Caco-2 (cell line): ENCODE results near the gene FGFR3. TPM values are rescaled to one million over a fixed set of nuclear protein-coding genes. Genes with fewer than 3 reads are reported as not detected.
A peak's percentile ranks its signal among the peaks of the same experiment; 100 is the strongest.

Source experiments
- BruUV-seq: library from RNA; stranded (reverse); fragments of 400-500 nt; replicated peaks from 2 replicates; lab custom pipeline; 2021; lab: Mats Ljungman, UMichigan
- CTCF ChIA-PET: fragments of 300-600 bp; sonication (Branson Sonifier 250); formaldehyde crosslinking; loops from one replicate; lab custom pipeline; 2022; ENCODE audit warnings: antibody characterized with exemption; lab: Charles Lee
- POLR2A ChIA-PET: fragments of 300-600 bp; sonication (Branson Sonifier 250); formaldehyde crosslinking; loops from one replicate; lab custom pipeline; 2022; ENCODE audit warnings: antibody characterized with exemption; lab: Charles Lee
- DNase-seq, 2 experiments: peaks; one replicate each; pipeline versions ENCODE4 v3.0.0 to v3.0.0-alpha.2; 2020 to 2022
- H3K27me3 ChIP-seq: replicated peaks from 2 replicates; pipeline ENCODE4 v1.6.0; 2011; ENCODE audit warnings: low read length; ENCODE audit not compliant: control insufficient read depth, insufficient read depth
- H3K36me3 ChIP-seq: 2 replicates; pipeline ENCODE4 v1.5.1; 2011; ENCODE audit warnings: low read length; ENCODE audit not compliant: control insufficient read depth, insufficient read depth
- H3K4me1 ChIP-seq: fragments of 250-450 bp; sonication (Bioruptor Pico); 2 replicates; pipeline ENCODE4 v1.5.1; 2020; ENCODE audit warnings: mild to moderate bottlenecking
- H3K4me3 ChIP-seq: 2 replicates; pipeline ENCODE4 v1.5.1; 2011; ENCODE audit warnings: low read depth, mild to moderate bottlenecking, control low read depth, low read length
- H3K9me3 ChIP-seq: fragments of 250-450 bp; sonication (Bioruptor Pico); 2 replicates; pipeline ENCODE4 v1.5.1; 2020; ENCODE audit warnings: mild to moderate bottlenecking, moderate library complexity
- H3K27ac Mint-ChIP-seq: one replicate; pipeline ENCODE4 v1.8.0; 2022; ENCODE audit warnings: mixed read lengths; ENCODE audit not compliant: unreplicated experiment
- H3K27me3 Mint-ChIP-seq: one replicate; pipeline ENCODE4 v1.8.0; 2022; ENCODE audit warnings: mixed read lengths; ENCODE audit not compliant: insufficient read depth, unreplicated experiment
- H3K36me3 Mint-ChIP-seq: one replicate; pipeline ENCODE4 v1.8.0; 2022; ENCODE audit warnings: mild to moderate bottlenecking, mixed read lengths; ENCODE audit not compliant: insufficient read depth, unreplicated experiment
- H3K4me1 Mint-ChIP-seq: one replicate; pipeline ENCODE4 v1.8.0; 2022; ENCODE audit warnings: low read depth, mixed read lengths; ENCODE audit not compliant: unreplicated experiment
- H3K4me3 Mint-ChIP-seq: one replicate; pipeline ENCODE4 v1.8.0; 2022; ENCODE audit warnings: mild to moderate bottlenecking, moderate library complexity, mixed read lengths; ENCODE audit not compliant: unreplicated experiment
- H3K9me3 Mint-ChIP-seq: one replicate; pipeline ENCODE4 v1.8.0; 2022; ENCODE audit warnings: mixed read lengths; ENCODE audit not compliant: unreplicated experiment
- intact Hi-C: fragments of 100-400 bp; cut with micrococcal nuclease; formaldehyde crosslinking; loops from one replicate; pipeline ENCODE4 v1.10.0; 2022; ENCODE audit not compliant: unreplicated experiment
- total RNA-seq: library from RNA; stranded (reverse); gene quantifications from 2 replicates; pipeline ENCODE4 v1.2.3, GENCODE V29; 2022
- TF ChIP-seq, protein P1 (sequence below), 2 experiments: fragments of 200-600 bp in 1 of 2; IDR thresholded peaks; 1 replicate in 1 of 2; 2 replicates in 1 of 2; pipeline versions ENCODE4 v1.5.1 to v1.8.0; 2011 to 2022; ENCODE audit warnings: antibody characterized with exemption in 1 of 2, control low read depth in 1 of 2, inconsistent platforms in 1 of 2, low read depth in 1 of 2, low read length in 1 of 2, mild to moderate bottlenecking in 1 of 2, moderate library complexity in 1 of 2; ENCODE audit not compliant: insufficient read depth in 1 of 2, severe bottlenecking in 1 of 2, unreplicated experiment in 1 of 2

Gene FGFR3
- total RNA-seq, 1 experiment from 2014 or later = 132 TPM

DNA sequence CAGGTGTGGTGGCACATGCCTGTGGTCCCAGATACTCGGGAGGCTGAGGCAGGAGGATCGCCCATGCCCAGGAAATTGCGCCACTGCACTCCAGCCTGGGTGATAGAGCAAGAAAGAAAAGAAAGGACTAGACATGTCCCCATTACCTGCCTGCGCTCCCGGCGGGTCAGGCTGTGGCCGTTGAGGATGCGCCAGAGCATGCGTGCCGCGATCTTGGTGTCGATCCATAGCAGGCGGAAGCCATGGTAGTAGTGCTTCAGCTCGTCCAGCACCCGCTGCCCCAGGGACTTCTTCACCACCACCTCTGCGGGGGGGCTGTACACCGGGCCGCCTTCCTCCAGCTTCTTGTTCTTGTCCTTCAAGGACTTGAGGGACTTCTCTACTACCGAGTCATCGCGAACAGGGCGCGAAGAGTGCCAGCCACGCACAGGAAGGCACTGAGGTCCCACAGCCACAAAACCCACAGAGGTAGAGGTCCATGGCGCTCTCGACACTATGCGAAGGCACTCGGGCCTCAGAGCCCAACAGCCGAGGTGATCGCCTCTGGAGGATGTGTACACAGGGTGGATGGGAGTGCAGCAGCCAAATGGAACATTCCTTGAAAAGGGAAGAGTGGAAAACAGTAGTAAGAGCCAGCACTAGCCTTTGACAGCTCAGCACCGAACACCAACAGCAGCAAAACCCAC lies 48.3 kb downstream of the FGFR3 start:
- Histone ChIP-seq H3K9me3 (no peaks in the 10 kb centered on the region), H3K4me1 (no peaks in the 10 kb centered on the region), H3K4me3 (no peak overlapping the region), H3K27me3 (no peaks in the 10 kb centered on the region), H3K36me3 (no peaks in the 10 kb centered on the region; the same call in 1 of the 2 replicates)
- no peak overlapping the region for H3K4me3 Mint-ChIP-seq
- POLR2A ChIA-PET = no interaction called here
- DNase-seq = no peak
- H3K27ac Mint-ChIP-seq = no peak overlapping the region
- peaks cover 73% of the 10 kb centered on the region for H3K36me3 Mint-ChIP-seq
- CTCF ChIA-PET = no interaction called here
- no peaks in the 10 kb centered on the region for H3K27me3 Mint-ChIP-seq
- intact Hi-C loops = no loop called here
- H3K4me1 Mint-ChIP-seq = no peaks in the 10 kb centered on the region
- no TSS peak for BruUV-seq
- TF ChIP-seq, protein P1, sequence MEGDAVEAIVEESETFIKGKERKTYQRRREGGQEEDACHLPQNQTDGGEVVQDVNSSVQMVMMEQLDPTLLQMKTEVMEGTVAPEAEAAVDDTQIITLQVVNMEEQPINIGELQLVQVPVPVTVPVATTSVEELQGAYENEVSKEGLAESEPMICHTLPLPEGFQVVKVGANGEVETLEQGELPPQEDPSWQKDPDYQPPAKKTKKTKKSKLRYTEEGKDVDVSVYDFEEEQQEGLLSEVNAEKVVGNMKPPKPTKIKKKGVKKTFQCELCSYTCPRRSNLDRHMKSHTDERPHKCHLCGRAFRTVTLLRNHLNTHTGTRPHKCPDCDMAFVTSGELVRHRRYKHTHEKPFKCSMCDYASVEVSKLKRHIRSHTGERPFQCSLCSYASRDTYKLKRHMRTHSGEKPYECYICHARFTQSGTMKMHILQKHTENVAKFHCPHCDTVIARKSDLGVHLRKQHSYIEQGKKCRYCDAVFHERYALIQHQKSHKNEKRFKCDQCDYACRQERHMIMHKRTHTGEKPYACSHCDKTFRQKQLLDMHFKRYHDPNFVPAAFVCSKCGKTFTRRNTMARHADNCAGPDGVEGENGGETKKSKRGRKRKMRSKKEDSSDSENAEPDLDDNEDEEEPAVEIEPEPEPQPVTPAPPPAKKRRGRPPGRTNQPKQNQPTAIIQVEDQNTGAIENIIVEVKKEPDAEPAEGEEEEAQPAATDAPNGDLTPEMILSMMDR (IDR thresholded peaks at IDR 0.05; ENCODE audit: insufficient read depth in 1 of 2, low read depth in 1 of 2, low read length in 1 of 2, severe bottlenecking in 1 of 2, unreplicated experiment in 1 of 2) = no peak
- no peaks in the 10 kb centered on the region for H3K9me3 Mint-ChIP-seq

- ChIA-PET CTCF (no interaction called here), POLR2A (no interaction called here)
- Histone ChIP-seq H3K4me3 (no peak overlapping the region), H3K4me1 (no peaks in the 10 kb centered on the region), H3K9me3 (no peaks in the 10 kb centered on the region), H3K36me3 (no peaks in the 10 kb centered on the region; the same call in 1 of the 2 replicates), H3K27me3 (no peaks in the 10 kb centered on the region)
- no peaks in the 10 kb centered on the region for H3K9me3 Mint-ChIP-seq
- H3K36me3 Mint-ChIP-seq = peaks cover 73% of the 10 kb centered on the region
- H3K27me3 Mint-ChIP-seq = no peaks in the 10 kb centered on the region
- H3K27ac Mint-ChIP-seq = peak overlapping the region; percentile 60
- DNase-seq = no peak
- TF ChIP-seq, protein P1 (IDR thresholded peaks at IDR 0.05; ENCODE audit: insufficient read depth in 1 of 2, low read depth in 1 of 2, low read length in 1 of 2, severe bottlenecking in 1 of 2, unreplicated experiment in 1 of 2) = no peak
- no peak overlapping the region for H3K4me3 Mint-ChIP-seq
- no peaks in the 10 kb centered on the region for H3K4me1 Mint-ChIP-seq
- no TSS peak for BruUV-seq
- intact Hi-C loops = no loop called here
Observed at GRCh38 chr4:1841887-1842210, 48.8 kb downstream of the FGFR3 start.

- TF ChIP-seq, protein P1 (IDR thresholded peaks at IDR 0.05; ENCODE audit: insufficient read depth in 1 of 2, low read depth in 1 of 2, low read length in 1 of 2, severe bottlenecking in 1 of 2, unreplicated experiment in 1 of 2) = no peak
- Histone ChIP-seq H3K27me3 (no peaks in the 10 kb centered on the region), H3K36me3 (no peaks in the 10 kb centered on the region; the same call in 1 of the 2 replicates), H3K4me1 (no peaks in the 10 kb centered on the region), H3K9me3 (no peaks in the 10 kb centered on the region), H3K4me3 (no peak overlapping the region)
- no peak for DNase-seq
- ChIA-PET POLR2A (no interaction called here), CTCF (no interaction called here)
- Mint-ChIP-seq H3K36me3 (peaks cover 73% of the 10 kb centered on the region), H3K9me3 (no peaks in the 10 kb centered on the region), H3K27ac (peak overlapping the region; percentile 60), H3K27me3 (no peaks in the 10 kb centered on the region), H3K4me3 (no peak overlapping the region), H3K4me1 (no peaks in the 10 kb centered on the region)
- no TSS peak for BruUV-seq
- intact Hi-C loops = no loop called here
Observed at GRCh38 chr4:1842339-1842895, 49.3 kb downstream of the FGFR3 start.
